GM18505 (cell line): Measurements from ENCODE around the gene CMBL.
A peak's percentile ranks its signal among the peaks of the same experiment; 100 is the strongest.
"Not testable (repeated sequence)": the region's sequence is repeated elsewhere in the genome, so short reads cannot be mapped to it uniquely, and the experiment has no call there.

Experiments
- ATAC-seq: cut with Tn5 transposase; IDR thresholded peaks from one replicate; pipeline ENCODE4 v1.9.1; 2021; ENCODE audit not compliant: unreplicated experiment
- POLR2A ChIP-seq: IDR thresholded peaks from 4 replicates; pipeline ENCODE4 v1.6.1; 2011; ENCODE audit warnings: borderline replicate concordance; ENCODE audit not compliant: insufficient read depth, insufficient read length; ENCODE audit errors: extremely low read depth

CMBL gene

DNA sequence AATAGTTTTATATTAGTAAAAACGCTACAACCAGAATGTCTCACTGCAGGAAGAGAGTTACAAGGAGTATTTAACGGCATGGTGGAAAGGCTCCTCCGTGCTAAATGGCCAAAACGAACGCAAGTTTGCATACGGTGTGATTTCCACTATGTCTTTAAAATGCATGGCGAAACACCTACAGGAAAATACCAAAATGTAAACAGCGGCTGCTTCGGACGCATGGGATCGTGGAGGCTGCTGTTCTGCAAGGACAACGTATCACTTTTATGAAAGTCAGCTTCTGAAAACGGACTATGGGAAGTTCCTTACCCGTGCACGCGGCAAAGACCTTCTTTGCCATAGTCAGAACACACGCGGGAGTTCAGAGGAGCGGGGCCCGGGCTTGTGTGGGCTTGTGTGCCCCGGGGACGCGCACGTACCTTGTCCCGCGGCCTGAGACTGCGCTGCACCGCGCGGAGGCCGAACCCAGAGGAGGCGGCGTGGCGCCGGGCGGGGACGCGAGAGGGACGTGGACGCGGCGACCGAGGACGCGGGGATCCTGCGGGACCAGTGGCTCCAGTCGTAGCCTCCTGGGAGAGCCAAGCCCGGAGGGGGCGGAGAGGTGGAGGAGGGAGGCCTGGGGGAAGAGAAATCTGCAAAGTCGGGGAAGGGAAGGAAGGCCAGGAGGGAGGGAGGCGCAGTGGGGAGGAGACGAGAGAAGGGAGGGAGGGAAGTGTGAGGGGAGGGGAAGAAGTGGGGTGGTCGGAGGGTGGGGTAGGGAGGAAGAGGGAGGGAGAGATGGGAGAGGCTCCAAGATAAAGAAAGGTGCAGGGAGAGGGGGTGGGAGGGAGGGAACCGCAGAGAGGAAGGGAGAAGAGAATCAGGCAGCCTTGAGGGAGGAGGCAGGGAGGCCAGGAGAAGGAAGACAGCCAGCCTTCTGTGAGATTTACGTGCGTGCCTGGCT lies at the start of gene CMBL:
CMBL (minus strand) TSS at position 697 of the 943 bp plus-strand sequence. CDS start 17,140 bp downstream, outside the sequence.
- peak; percentile 79 for ATAC-seq
- TF ChIP-seq POLR2A, result no peak

DNA sequence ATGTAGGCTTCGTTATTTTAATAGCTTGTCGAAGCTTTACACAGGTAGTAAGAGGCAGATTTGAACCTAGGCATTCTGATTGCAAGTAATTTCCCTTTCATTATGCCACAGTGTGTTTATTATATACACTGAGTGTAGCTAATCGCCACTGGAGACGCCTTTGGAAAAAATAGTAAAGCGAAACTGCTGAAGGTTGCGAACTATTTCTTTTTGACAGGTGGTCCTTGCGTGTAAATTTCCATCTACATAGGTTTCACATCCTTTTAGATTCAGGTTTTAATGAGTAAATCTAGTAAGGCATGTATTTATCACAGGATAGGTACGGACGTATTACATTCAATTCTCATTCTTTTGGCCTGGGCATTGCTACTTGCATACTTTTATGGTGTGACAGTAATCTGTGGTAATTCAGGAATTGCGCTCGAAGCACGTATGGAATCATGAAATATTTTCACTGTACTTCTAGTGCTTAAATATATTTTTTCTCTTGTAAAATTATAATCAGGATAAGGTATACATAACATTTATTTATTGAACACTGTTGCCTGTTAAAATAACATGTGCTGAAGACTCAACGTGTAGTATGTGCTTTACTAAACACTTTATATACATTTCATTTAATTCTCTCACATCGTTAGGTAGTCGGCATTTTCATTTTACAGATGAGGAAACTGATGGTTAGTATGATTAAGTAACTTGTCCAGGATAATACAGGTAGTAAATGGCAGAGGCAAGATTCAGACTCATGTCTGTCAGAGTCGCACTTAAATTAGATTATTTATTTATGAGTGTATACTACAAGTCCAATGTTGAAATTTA lies 47.6 kb upstream of the CMBL start:
- ATAC-seq, result no peak
- no peak for TF ChIP-seq POLR2A

DNA sequence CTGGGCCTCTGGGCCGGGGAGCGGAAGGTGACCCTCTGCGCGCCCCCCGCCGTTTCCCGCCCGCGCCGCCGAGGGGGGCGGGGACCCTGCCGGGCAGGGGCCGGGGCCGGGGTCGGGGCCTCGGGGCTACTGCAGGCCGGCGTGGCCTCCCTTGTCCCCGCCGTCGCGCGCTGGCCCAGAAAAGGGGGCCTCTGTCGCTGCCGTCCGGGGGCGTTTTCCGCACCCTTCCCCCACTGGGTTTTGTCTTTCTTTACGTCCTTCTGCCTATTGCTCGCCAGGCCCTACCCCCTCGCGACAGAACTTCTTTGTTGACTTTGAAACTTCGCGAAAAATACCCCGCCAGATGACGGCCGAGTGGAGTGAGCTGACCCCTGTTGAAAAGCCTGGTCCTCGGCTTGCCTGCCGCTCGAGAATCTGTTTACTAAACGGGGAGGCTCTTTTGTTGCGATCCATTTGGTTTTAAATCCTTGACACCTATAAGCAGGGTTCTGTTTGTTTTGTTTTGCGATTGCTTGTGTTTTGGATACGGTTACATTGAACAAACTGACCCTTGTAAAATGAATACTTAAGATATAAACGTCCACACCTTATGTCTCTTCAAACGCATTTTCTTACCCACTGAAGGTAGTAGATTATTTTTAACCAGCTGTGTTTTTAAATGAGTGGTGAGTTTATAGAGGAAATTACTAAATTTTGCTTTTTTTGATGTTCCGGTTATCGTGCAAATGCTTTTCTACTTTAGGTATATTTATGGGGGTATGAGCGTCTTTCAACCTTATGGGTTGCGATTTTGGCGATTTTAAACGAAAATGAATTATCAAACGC lies 46.6 kb upstream of the CMBL start:
- no peak for TF ChIP-seq POLR2A
- peak; percentile 24 for ATAC-seq

DNA sequence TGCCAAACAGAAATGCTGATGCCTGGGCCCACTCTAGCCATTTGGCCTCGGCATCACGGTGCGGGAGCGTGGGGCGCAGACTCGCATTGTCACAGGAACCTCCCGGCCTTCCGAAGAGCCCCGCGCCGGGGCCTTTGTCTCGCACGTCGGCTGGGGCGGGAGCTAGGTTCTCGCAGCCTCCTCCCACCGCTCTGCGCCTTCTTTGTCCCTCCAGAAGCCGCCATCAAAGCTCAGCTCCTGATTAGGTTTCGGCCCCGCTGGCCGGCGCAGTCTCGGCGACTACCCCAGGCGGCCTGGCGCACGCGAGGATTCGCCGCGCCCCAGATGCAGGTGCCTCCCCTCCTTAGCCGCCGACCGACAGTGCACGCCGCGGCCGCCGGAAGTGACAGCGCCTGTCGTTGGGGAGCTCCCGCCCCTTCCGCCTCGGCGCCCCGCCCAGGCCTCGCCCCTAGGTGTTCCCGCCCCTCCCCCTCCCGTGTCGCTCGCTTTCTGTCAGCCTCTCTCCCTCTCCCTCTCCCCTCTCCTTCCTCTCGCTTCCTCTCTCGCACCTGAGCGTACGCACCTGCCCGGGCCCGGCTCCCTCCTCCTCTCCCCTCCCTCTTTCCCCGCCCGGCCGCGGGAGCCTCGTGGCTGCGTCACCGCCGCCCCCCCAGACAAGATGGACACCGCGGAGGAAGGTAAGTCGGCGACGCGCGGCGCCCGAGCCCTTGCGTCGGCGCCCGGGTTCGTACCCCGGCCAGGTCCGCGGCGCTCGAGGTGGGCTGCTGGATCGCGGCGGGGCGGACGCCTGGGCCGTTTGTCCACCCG lies 45.7 kb upstream of the CMBL start, which contains the start of gene MARCHF6:
MARCHF6 (plus strand) TSS at position 455 of the 807 bp plus-strand sequence; CDS start at position 659, 204 bp downstream.
- TF ChIP-seq POLR2A, result peak; percentile 95
- ATAC-seq, result peak; percentile 88

DNA sequence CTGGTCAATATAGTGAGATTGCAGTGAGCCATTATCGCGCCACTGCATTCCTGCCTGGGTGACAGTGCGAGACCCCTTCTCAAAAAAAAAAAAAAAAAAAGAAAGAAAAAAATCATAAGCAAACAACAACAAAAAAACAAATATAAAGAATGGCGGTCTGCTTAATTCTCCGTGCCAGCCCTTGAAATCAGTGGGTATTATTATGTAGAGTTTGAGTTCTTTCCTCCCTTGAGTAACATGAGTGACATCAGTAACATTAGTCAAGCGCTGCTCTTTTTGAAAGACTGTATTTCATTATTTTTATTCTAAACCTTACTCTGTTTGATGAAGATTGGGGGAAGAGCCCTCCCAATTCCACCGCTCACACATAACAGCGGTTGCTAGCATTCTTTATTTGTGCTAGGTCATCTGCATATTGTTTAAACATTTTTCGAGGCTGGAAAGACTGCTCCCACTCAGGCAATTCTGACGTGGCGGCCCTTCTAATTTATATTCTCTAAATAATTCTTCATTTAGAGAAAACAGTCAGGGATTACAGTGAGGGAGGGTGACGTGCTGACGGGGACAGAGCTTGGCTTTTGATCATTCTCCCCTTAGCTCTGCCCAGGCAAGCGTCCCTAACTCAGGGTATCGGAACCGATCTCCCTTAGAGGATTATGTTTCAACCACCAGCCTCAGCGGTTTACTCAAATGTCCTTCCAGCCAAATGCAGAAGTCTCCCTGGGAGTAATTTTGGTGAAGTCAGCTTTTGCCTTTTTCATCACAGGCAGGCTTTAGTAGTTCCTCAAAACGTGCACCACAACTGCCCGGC lies 44.9 kb upstream of the CMBL start:
- TF ChIP-seq POLR2A, result no peak
- ATAC-seq, result no peak

DNA sequence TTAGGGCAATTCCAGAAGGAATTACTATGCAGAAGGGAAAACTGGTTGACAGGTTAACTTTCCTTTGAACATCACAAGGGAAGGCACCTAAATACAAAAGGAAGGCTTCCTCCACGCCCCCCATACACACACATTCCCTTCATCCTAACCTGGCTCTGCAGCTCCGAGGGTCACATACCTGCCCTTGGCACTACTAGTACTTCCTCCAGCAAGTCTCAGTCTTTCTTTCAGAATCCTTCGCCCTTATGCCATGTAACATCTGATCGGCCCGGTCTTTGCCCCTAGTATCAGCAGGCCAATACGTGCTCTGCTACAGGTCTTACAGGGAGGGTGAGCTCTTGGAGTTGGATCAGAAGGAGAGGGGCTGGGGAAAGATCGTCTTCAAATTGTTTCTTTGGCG lies 44.2 kb upstream of the CMBL start:
- no peak for TF ChIP-seq POLR2A
- ATAC-seq, result no peak

DNA sequence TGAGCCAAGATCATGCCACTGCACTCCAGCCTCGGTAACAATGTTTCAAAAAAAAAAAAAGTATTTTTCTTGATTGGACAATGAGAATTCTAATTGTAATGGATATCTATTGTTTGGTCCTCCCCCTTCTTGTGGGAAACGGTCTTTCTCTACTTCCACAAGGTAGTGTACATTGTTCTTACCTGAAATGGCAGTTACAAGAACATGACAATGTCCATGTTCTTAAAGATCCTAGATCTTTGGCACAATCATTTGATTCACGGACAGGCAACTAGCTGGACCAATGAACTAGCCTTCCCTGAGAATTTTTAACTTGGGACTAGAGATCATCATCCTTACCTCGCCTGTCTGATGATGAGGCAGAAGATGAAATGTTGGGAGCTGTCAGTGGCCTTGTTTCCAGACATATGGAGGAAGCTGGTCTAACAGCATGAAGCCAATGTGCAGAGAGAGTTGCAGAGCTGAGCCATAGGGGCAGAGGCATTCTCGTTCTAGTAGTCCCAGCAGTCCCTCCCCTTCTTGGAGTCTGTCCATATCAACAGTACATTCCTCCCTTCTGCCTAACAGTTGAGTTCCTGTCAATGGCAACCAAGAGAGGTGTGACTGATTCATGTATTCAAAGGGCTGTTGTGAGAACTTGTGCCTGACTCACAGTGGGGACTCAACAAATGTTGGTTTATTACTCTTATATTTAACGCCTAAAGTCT lies 43.6 kb upstream of the CMBL start:
- ATAC-seq, result no peak
- no peak for TF ChIP-seq POLR2A

DNA sequence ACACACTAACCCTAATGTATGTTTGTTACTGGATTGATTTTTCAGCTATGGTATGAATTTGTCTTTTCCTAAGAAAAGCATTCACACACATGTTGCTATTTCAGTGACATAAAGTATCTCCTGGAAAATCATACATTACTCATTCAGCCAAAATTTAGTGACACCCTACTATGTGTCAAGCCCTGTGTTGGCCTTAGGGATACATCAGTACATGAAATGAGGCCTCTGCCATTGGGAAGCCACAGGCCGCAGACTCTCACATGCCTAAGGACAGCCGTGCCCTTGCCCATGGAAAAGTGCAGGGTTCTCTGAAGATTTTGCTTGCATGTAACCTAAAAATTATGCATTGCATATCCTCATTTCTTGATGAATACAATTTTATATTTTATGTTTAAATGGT lies 40.6 kb upstream of the CMBL start:
- ATAC-seq, result no peak
- no peak for TF ChIP-seq POLR2A

DNA sequence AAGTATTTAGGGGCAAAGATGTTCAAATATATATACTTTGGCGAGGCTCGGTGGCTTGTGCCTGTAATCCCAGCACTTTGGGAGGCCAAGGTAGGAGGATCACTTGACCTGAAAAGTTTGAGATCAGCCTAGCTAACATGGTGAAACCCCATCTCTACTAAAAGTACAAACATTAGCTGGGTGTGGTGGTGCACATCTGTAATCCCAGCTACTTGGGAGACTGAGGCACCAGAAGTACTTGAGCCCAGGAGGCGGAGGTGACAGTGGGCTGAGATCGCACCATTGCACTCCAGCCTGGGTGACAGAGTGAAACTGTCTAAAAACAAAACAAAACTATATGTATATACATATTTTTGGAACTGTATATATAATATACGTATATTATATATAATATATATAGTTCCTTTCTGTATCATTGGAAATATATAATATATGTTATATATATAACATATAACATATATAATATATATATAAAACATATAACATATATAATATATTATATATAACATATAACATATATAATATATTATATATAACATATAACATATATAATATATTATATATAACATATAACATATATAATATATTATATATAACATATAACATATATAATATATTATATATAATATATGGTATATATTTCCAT lies 36.9 kb upstream of the CMBL start:
- ATAC-seq, result not testable (repeated sequence)

DNA sequence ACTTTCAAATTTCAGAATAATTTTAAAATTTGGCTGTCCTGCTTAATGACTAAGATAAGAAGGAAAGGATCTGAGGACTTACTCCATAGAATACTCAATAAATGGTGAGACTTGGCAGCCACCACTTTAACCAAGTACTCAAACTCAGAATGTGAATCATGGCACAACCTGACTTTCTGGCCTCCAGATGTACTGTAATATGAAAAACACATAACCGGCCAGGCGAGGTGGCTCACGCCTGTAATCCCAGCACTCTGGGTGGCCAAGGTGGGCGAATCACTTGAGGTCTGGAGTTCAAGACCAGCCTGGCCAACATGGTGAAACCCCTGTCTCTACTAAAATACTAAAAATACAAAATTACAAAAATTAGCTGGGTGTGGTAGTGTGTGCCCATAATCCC lies 35.8 kb upstream of the CMBL start:
- no peak for TF ChIP-seq POLR2A
- ATAC-seq, result no peak

DNA sequence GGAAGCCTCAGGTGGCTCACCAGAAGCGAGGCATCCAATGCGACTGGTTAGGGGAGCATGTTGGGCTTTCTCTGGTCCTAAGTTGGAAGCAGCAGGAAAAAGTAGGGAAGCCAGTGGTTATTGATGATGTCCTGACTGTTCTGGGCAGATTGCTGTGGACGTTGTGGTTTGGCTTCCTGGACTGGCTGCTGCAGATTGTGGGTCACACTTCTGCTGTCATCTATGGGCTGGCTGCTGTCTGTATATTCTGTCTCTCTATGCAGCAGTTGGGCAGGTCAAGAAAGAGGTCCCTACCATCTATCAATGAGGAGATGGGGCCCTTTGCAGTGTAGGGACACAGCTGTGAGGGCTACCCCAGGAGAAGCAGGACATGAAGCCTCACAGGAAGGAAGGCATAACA lies 32.3 kb upstream of the CMBL start:
- TF ChIP-seq POLR2A, result no peak
- no peak for ATAC-seq
